GM12872 (cell line): ENCODE data around the gene FOXN3.

Experiments
- TF ChIP-seq, protein P1 (sequence below): IDR thresholded peaks from 3 replicates; pipeline ENCODE4 v1.5.1; 2011; ENCODE audit warnings: low read depth, mild to moderate bottlenecking, low read length, moderate library complexity; ENCODE audit not compliant: insufficient read depth

The FOXN3 gene

DNA sequence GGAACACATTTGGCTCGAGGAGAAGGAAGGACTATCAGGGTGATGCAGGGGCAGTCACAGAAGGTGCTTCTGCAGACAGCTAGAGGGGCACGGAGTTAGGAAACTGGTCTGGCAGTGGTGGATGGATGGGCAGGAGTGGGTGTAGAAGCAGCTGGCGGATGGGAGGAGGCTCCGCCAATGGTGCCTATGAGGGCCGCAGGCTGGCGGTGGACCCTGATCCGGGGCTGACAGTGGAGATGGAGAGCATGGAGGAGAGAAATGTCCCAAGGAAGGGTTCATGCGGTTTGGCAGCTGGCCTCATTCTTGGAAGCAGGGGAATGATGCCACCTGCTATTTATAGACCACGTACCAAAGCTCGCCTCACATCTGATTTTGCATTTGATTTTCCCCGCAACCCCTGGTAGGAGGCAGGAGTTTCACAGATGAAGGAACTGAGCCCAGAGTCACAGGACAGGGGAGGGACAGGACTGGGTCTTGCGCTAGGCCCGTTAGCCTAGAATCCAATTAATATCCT is 237.1 kb downstream of the FOXN3 start:
- TF ChIP-seq, protein P1, sequence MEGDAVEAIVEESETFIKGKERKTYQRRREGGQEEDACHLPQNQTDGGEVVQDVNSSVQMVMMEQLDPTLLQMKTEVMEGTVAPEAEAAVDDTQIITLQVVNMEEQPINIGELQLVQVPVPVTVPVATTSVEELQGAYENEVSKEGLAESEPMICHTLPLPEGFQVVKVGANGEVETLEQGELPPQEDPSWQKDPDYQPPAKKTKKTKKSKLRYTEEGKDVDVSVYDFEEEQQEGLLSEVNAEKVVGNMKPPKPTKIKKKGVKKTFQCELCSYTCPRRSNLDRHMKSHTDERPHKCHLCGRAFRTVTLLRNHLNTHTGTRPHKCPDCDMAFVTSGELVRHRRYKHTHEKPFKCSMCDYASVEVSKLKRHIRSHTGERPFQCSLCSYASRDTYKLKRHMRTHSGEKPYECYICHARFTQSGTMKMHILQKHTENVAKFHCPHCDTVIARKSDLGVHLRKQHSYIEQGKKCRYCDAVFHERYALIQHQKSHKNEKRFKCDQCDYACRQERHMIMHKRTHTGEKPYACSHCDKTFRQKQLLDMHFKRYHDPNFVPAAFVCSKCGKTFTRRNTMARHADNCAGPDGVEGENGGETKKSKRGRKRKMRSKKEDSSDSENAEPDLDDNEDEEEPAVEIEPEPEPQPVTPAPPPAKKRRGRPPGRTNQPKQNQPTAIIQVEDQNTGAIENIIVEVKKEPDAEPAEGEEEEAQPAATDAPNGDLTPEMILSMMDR: no peak

DNA sequence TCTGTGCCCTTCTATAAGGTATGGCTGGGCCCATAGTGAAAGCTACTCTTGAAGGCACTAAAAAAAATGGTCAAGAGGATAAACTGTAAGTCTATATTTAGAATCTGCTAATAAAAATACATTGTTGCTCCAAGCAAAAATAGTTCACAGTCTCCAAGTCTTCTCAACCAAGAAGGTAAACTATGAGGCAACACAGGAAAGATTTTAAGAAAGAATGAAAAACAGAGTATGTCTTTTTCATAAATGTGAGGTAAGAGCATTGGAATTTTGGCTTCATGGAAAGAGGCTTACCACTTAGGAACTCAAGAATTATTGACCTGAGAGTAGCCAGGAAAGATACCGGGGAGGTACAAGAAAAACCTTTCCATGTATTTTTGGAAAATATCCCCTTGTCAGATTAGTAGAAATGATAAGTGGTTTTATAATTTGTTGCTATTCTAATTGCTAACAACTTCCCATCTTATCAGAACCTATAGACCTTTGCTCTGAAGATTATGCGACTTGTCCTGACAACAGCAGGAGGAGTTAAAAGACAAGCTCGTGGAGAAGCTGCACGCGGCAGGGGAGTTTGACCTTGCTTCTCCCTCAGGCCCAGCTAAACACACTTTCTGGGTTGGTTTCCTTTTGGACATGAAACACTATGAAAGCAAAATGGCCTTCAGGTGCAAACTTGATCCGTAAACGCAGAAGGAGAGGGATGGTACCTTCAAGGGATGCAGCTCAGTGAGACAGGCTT is 238.1 kb downstream of the FOXN3 start:
- TF ChIP-seq, protein P1: no peak

DNA sequence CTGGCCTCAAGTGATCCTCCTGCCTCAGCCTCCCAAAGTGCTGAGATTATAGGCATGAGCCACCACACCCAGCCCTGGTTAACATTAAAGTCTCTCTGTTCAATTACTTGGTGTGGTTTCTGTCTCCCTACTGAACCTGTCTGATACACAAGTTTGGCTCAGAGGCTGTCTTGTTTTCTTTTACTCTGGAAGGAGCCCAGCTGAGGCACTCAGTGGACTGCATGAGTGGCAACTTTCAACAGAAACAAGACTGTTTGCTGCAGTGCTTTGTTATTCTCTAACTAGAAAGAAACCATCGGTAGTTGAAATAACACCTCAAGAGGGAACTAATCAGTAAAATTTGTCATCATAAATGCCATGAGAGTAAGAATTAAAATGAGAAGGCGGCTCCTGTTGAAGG is 238.7 kb downstream of the FOXN3 start:
- TF ChIP-seq, protein P1: no peak

DNA sequence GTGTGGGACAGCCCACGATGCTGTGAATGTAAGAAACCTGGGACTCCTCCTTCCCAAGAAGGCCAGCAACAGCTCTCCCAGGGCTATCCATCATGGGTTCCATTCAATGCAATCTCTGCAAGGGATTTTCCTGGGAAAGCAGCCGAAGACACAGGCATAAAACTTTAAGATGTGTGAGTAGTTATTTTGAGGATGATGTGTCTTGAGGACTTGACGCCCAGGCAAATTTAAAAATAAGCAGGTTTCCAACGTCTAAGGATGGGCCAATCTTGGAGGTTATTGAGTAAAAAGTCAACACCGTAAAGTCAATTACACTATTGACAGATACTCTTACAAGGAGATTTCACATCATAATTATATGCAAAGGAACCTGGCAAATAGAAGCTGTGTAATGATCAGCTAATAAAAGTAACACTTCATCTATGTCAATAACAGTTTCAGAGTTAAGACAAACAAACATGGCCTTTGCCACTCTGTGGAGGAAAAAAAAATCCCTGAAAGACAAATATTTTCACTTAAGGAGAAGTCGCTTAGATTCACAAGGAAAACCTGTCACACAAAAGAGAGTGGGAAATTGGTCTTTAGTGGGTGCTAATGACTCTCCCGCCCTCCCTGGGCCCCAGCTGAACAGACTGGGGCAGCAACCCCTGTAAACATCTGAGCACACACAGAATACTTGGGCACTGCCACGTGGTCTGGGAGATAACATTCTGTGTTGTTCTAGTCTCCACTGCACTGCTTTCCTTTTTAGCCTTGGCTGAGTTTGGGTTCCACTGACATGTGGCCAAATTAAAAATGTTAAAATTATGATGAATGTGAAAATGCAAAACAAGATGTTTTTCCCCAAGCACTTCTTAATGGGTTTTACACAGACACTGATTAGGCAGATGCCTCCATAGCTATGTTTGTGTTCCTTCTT is 240.9 kb downstream of the FOXN3 start:
- TF ChIP-seq, protein P1: no peak

DNA sequence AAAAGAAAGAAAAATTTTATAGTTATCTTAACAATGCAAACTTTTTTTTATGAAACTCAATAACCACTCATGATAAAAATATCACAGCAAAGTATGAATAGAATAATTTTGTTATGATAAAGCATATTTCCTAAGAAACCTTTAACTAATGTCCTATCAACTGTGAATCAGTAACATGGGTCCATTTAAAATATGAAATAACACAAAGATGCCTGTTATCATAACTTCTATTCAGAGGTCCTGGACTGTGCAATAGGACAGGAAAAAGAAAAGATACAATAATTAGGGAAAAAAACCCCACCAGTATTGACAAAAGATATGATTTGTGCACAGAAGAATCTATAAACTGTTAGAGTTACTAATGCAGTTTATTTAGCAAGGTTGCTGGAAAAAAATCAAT is 245.4 kb downstream of the FOXN3 start:
- TF ChIP-seq, protein P1: no peak

DNA sequence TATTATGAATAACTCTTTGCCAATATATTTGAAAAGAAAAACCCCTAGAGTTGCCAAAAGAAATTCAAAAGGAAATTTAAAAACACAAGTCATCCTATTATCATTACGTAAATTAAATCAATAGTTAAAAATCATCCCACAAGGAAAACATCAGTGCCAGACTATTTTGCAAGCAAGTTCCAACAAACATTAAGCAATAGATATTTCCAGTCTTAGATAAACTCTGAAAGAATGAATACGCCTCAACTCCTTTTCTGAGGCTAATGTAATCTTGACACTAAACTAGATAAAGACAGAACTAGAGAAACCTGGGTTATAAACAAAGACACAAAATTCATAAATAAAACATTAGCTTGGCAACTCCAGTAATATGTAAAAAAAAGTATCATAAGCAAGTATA is 245.9 kb downstream of the FOXN3 start:
- TF ChIP-seq, protein P1: no peak

DNA sequence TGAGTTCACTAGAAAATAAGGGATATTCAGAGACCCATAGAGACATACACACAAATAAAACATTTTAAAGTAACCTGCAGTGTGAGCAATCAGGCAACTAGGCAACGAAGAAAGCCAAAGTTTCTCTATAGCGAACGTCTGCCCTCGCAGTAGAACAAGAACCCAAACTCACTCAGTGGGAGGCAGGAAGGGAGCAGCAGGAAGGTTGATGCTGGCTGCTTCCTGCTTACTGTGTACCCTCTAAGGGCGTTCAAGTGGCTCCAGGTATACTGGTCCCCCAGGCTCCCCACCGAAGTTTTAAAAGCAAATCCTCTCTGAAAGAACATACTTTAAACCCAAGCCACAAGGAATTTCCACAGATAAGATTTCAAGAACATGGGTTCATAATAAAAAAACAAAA is 249.3 kb downstream of the FOXN3 start:
- TF ChIP-seq, protein P1: no peak
